HG03196 (cell line): Measurements from ENCODE around the gene LTBP2.

Experiments used
- ATAC-seq: cut with Tn5 transposase; IDR thresholded peaks from one replicate; pipeline ENCODE4 v1.9.1; 2021; ENCODE audit not compliant: unreplicated experiment

LTBP2 gene

GRCh38 chr14:74509587-74510222 lies 102.3 kb downstream of the LTBP2 start:
- no peak for ATAC-seq

- no peak for ATAC-seq
Observed at GRCh38 chr14:74508844-74509428, 103.1 kb downstream of the LTBP2 start.

DNA sequence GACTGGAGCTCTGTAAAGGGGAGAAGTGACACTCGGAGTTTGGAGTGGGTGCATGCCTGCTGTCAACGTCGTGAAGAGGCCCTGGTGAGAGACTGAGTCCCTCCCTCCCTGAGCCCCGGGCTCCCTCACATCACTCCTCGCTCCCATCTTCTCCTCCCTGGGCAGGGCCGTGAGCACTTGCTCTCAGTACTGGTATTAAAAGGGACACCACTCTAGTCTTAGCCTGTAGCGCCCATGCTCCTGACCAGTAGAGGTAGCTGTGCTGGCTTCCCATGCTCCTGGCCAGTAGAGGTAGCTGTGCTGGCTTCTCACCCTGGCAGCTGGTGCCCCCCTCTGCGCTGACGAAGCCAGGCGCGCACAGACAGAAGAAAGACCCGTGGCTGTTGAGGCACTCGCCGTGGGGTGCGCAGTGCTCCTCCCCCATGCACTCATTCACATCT lies 103.7 kb downstream of the LTBP2 start:
- no peak for ATAC-seq

DNA sequence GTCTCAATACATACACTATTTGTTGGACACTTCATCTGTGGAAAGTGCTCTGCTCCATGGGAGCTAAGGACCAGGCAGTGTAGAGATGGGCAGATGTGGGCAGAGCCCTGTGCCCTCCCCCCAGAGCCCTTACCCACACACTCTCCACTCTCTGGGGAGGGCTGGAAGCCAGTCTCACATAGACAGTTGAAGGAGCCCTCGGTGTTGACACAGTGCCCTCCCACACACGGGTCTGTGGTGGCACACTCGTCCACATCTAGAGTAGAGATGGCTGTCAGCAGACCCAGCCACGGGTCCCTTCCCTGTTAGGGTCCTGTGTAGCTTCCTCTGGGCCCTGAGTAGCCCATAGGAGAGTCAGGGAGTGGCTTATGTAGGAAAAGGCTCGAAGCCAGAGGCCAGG lies 104.2 kb downstream of the LTBP2 start:
- ATAC-seq = no peak

GRCh38 chr14:74507085-74507484 lies 105.0 kb downstream of the LTBP2 start:
- no peak for ATAC-seq

- no peak for ATAC-seq
Observed at GRCh38 chr14:74506411-74506851, 105.6 kb downstream of the LTBP2 start.

DNA sequence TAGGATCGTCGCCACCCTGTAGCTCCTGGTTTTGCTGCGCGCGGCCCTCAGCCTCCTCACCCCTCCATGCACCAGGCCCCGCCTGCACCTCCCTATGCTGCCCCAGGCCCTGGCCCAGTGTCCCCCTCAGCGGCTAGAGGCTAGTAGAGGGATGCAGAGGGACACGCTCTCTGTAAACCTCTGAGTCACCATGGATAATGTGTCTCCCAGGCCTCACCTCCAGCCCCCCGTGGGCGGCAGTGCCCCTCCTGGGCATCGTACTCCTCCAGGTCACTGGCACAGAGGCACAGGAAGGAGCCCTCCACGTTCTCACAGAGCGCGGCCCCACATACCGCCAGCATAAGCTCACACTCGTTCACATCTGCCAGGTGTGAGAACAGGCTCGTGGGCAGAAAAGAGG lies 106.2 kb downstream of the LTBP2 start:
- ATAC-seq = no peak

GRCh38 chr14:74504874-74505720 lies 106.9 kb downstream of the LTBP2 start:
- no peak for ATAC-seq

DNA sequence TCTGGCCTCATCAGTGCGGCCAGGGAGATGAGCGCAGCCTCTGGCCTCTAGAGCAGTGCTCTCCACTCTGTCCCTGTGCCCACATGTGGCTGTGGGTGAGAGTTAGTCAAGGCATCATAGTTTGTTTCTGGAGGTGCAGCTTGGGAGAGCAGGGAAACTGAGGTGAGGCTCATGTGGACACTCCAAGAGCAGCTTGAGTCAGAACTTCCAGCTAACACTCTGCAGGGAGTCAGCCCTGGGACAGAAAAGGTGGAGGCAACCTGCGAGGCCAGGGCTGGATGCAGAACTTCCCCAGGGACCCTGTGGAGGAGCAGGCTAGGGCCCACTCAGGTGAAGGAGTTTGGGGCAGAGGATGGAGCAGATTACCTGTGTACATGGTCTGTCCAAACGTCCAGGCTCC lies 107.6 kb downstream of the LTBP2 start:
- no peak for ATAC-seq

- no peak for ATAC-seq
Observed at GRCh38 chr14:74503938-74504335, 108.1 kb downstream of the LTBP2 start.

- ATAC-seq = no peak
Observed at GRCh38 chr14:74503291-74503937, 108.6 kb downstream of the LTBP2 start.

GRCh38 chr14:74502236-74503019 lies 109.6 kb downstream of the LTBP2 start:
- ATAC-seq = no peak

DNA sequence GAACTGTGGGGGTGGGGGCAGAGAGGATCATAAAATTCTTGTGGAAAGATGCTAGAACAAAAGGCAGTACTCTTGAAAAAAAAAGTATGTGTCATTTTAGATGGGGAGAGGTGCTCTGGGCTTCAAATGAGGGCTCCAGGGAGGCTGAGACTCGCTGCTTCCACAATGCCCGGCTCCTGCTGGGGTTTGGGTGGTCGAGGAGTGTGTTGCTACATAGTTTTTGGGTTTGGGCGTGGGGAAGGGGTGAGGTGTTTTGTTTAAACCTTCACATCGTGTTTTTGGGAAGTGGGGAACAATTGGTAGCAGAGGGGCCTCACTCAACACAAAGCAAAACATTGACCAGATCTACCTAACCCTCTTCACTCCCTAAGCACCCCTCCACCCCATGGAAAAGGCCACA lies 110.3 kb downstream of the LTBP2 start:
- ATAC-seq = no peak

DNA sequence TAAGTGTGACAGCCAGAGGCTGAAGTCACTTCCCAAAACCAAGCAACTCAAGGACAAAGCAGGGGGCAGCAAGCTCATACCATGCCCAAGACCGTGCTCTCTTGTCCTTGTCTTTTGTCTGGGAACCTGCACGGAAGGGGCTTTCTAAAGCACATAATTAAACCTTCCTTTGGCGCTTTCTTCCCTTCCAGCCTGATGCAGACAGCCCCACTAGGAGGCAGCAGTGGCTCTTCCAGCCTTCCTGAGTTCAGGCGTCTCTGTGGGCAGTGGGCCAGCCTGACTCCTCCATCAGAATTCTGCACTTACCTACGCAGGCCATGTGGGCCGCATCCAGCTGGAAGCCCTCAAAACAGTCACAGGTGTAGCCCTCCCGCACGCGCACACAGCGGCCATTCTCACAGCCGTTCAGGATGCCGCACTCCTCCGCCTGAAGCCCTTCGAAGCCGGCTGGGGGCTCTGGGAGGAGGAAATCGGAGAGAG lies 110.9 kb downstream of the LTBP2 start:
- no peak for ATAC-seq

DNA sequence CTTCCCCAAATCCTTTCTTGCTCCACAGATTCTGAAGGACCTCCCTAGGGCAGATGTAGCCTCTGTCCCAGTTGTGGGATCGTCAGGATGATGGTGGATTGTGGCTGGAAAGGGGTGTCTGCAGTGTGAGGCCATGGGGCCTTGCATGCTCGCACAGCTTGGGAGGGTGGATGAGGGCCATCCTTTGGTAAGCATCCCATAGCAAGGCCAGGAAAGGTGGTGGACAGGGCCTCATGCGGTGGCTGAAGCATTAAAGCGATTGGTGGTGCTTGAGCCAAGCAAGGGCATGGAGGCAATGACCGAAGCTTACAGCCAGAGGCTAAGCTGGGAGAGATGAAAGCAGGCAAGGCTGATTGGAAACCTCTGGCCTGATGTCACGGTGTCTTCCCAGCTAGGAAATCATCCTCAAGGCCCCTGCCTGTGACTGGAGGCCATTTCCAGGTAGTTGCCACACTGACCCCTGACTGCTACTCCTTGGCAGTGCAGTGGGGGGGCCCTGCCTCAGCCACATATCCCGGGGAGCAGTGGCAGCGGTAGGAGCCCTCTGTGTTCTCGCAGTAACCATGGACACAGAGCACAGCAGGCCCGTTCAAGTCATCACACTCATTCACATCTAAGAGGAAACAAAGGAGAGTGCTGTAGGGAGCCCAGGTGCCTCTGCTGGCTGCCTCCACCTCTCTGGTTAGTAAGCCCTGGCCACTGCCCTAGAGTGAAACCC lies 111.5 kb downstream of the LTBP2 start:
- ATAC-seq = no peak

GRCh38 chr14:74495356-74495755 lies 116.7 kb downstream of the LTBP2 start:
- no peak for ATAC-seq

DNA sequence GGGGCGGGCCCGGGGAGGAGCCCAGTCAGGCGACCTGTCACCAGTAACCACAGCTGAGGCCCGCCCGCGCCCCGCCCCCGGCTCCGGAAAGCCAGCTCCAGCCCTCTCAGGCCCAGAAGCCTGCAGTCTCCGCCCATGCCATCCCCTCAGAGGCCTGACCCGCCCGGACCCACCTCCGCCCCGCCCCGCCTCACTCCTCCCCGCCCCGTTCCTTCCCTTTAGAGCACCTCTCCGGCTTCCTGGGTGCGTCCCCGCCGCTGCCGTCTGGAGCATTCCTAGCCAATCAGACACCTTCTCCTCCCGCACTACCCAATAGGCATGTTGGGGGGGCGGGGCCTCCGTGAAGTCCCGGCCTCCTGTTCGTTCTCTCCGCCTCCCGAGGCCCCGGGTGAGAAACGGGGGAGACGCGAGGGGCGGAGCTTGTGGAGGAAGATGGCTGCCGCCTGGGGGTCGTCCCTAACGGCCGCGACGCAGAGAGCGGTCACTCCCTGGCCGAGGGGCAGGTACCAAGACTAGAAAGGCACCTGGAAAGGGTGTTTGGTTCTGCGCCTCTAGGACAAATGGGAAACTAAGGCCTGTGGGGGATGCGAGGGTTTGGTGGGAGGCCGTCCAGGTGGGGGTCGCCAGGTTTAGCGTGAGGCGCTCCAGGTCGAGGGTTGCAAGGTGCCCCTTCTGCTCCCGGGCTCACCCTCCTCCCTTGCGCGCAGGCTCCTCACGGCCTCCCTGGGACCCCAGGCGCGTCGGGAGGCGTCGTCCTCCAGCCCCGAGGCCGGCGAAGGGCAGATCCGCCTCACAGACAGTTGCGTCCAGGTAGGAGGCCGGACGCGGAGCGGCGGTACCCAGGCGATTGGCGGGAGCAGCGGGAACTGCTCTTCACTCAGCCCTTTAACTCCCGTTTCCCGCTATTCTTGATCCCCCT lies 118.4 kb downstream of the LTBP2 start, which contains the start of gene ISCA2:
Gene ISCA2 (plus strand): TSS at position 423 of the 919 bp plus-strand sequence. CDS start 10 bp downstream, at position 433.
- peak; percentile 89 for ATAC-seq

DNA sequence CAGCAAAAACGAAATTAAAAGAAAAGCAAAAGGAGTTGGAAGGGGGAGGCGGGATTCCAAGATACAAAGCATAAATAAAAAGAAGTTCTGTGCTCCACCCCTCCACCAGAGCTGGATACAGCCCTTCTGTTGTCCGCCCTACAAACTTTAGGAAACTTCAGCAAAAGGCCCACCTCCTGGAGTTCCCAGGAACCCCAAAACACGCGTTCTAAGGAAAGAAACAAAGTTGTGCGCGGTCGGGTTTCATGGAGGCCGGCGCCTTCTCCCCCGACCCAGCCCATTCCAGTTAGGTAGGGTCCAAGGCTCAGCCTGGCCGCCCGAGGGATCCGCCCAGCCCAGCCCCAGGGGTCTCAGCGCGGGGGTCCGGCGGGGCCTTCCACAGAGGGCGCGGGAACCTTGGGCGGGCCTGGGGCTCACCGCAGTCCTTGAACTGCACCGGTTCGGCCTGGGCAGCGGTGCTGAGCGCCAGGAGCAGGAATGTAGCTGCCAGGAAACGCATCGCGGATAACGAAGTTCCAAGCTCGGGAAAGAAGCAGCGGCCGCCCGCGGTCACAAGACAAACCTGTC lies 119.2 kb downstream of the LTBP2 start, which contains the start of gene NPC2:
Gene NPC2 (minus strand): TSS at position 530 of the 567 bp plus-strand sequence. CDS start 31 bp downstream, at position 499.
- ATAC-seq = peak; percentile 16
